WERI-Rb-1 (cell line): Measurements from ENCODE around the gene TSPAN15.

Source experiments
- DNase-seq: peaks from one replicate; pipeline ENCODE4 v3.0.0-alpha.2; 2020
- H3K27ac ChIP-seq: fragments of 250-450 bp; sonication (Bioruptor Pico); 2 replicates; pipeline ENCODE4 v1.5.1; 2020; ENCODE audit warnings: mild to moderate bottlenecking, moderate library complexity
- H3K27me3 ChIP-seq: fragments of 250-450 bp; sonication (Bioruptor Pico); 2 replicates; pipeline ENCODE4 v1.5.1; 2021; ENCODE audit warnings: mild to moderate bottlenecking, low read depth, moderate library complexity; ENCODE audit not compliant: insufficient read depth, severe bottlenecking
- H3K36me3 ChIP-seq: fragments of 250-450 bp; sonication (Bioruptor Pico); 2 replicates; pipeline ENCODE4 v1.5.1; 2020; ENCODE audit warnings: mild to moderate bottlenecking, moderate library complexity
- H3K4me3 ChIP-seq: 2 replicates; pipeline ENCODE4 v1.5.1; 2011; ENCODE audit warnings: low read depth, mild to moderate bottlenecking, control low read depth, low read length
- H3K9me3 ChIP-seq: fragments of 250-450 bp; sonication (Bioruptor Pico); 2 replicates; pipeline ENCODE4 v1.5.1; 2021; ENCODE audit warnings: mild to moderate bottlenecking, moderate library complexity; ENCODE audit not compliant: severe bottlenecking
- CTCF ChIP-seq: IDR thresholded peaks from 2 replicates; pipeline ENCODE4 v1.5.1; 2011; ENCODE audit warnings: low read depth, mild to moderate bottlenecking, control low read depth, inconsistent platforms, low read length

Gene TSPAN15

GRCh38 chr10:69466158-69466490 is 14.9 kb downstream of the TSPAN15 start:
- H3K36me3 ChIP-seq = no peaks in the 10 kb centered on the region; the same call in 1 of the 2 replicates
- TF ChIP-seq CTCF = no peak
- no peak for DNase-seq
- no peaks in the 10 kb centered on the region for H3K9me3 ChIP-seq
- H3K4me3 ChIP-seq = no peak overlapping the region
- no peaks in the 10 kb centered on the region for H3K27me3 ChIP-seq
- H3K27ac ChIP-seq = no peak overlapping the region

- Histone ChIP-seq H3K36me3 (no peaks in the 10 kb centered on the region), H3K27ac (no peak overlapping the region), H3K27me3 (no peaks in the 10 kb centered on the region), H3K4me3 (no peak overlapping the region), H3K9me3 (no peaks in the 10 kb centered on the region)
- DNase-seq = no peak
- TF ChIP-seq CTCF = no peak
These were observed 15.4 kb downstream of the TSPAN15 start for GRCh38 chr10:69466689-69467088.

- no peaks in the 10 kb centered on the region for H3K9me3 ChIP-seq
- no peak overlapping the region for H3K27ac ChIP-seq
- no peak for DNase-seq
- TF ChIP-seq CTCF = no peak
- no peak overlapping the region for H3K4me3 ChIP-seq
- H3K27me3 ChIP-seq = no peaks in the 10 kb centered on the region
- H3K36me3 ChIP-seq = no peaks in the 10 kb centered on the region
These were observed 16.9 kb downstream of the TSPAN15 start for GRCh38 chr10:69467928-69468750.

- DNase-seq = no peak
- no peak overlapping the region for H3K27ac ChIP-seq
- no peak overlapping the region for H3K4me3 ChIP-seq
- no peaks in the 10 kb centered on the region for H3K27me3 ChIP-seq
- no peaks in the 10 kb centered on the region for H3K9me3 ChIP-seq
- H3K36me3 ChIP-seq = no peaks in the 10 kb centered on the region
- no peak for TF ChIP-seq CTCF
These were observed 17.5 kb downstream of the TSPAN15 start for GRCh38 chr10:69468751-69469089.

GRCh38 chr10:69469976-69470375 is 18.7 kb downstream of the TSPAN15 start:
- Histone ChIP-seq H3K4me3 (no peak overlapping the region), H3K27me3 (no peaks in the 10 kb centered on the region), H3K36me3 (no peaks in the 10 kb centered on the region), H3K27ac (no peak overlapping the region), H3K9me3 (no peaks in the 10 kb centered on the region)
- no peak for DNase-seq
- TF ChIP-seq CTCF = no peak
